Measurements from ENCODE around the gene KYNU.
"Not testable (repeated sequence)": the region's sequence is repeated elsewhere in the genome, so short reads cannot be mapped to it uniquely, and the experiment has no call there.

KYNU gene

DNA sequence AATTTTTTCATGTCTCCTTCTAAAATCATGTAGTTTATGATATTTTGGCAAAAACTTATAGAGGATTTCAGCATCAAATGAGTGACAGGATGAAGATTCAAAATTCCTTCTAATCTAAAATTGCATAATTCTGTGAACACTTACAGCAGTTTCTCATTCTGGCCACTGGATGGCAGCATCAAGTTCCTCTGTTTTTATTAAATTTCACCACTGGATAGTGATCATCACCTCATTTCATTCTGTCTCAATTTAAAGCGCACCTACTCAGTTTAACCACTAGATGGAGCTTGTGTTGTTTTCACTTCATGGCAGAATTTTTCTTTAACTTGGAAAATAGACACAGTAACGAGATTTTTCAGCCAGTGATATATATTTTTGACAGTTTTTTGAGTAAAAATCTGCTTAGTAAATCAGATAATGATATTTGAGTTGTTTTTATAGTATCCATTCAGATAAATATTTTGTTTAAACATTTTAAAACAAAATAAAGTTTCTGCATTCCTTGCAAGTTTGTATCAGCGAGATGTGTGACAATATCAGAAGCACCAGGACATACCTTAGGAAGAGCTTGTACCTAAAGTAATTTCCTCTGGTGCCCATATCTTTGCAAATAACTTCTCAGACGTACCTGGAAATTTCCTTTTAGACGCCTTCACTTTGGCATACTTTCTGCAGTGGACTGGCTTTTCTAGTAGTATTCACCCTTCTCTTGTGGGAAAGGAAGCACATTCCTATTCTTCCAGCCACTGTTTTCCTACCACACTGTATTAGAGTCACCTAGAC, 157.0 kb downstream of the KYNU start:
- peak; percentile 50 for DNase-seq

- DNase-seq = no peak
These were observed 174.0 kb downstream of the KYNU start for GRCh38 chr2:143051465-143051864.

GRCh38 chr2:143053437-143053836, 176.0 kb downstream of the KYNU start:
- not testable (repeated sequence) for DNase-seq

- no peak for DNase-seq
These were observed 179.1 kb downstream of the KYNU start for GRCh38 chr2:143056550-143056949.

- DNase-seq = no peak
These were observed 181.4 kb downstream of the KYNU start for GRCh38 chr2:143058851-143059250.

GRCh38 chr2:143063612-143064200, 186.2 kb downstream of the KYNU start:
- no peak for DNase-seq

DNA sequence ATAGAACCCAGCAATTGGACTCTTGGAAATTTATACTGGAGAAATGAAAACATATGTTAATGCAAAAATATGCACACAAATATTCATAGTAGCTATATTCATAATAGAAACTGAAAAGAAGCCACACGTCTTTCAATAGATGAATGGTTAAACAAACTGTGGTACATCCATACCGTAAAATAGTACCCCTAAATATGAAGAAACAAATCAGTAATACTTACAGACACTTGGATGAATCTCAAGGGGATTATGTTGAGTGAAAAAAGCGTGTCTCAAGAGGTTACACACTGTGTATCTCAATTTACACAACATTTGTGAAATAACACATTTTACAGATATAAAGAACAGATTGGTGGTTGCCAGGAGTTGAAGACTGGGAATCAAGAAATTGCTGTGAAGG, 190.6 kb downstream of the KYNU start:
- no peak for DNase-seq

DNA sequence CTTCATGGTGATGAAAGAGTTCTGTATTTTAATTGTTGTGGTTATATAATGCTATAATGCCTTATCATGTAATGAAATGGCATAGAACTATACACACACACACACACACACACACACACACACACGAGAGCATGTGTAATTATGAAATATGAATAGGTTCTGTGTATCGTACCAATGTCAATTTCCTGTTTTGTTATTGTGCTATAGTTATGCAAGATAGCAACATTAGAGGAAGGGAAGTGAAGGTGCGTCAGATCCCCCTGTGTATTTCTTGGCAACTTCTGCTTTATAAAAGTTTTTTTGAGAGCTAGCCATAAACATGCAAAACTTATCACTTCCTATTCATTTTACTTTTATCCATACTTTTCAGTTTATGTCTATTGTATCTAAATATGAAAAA, 191.0 kb downstream of the KYNU start:
- DNase-seq = no peak

GRCh38 chr2:143070704-143071103, 193.2 kb downstream of the KYNU start:
- DNase-seq = no peak

GRCh38 chr2:143071185-143071876, 193.9 kb downstream of the KYNU start:
- DNase-seq = no peak

GRCh38 chr2:143074913-143075312, 197.4 kb downstream of the KYNU start:
- not testable (repeated sequence) for DNase-seq

DNA sequence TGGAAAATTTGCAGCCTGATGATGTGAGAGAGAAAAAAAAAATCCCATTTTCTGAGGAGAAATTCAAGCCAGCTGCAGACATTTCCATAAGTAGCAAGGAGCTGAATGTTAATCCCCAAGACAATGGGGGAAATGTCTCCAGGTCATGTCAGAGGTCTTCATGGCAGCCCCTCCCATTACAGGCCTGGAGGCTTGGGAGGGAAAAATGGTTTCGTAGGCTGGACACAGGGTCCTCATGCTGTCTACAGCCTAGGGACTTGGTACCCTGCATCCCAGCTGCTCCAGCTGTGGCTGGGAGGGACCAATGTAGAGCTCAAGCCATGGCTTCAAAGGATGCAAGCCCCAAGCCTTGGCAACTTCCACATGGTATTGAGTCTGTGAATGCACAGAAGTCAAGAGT, 198.2 kb downstream of the KYNU start:
- DNase-seq = no peak

DNA sequence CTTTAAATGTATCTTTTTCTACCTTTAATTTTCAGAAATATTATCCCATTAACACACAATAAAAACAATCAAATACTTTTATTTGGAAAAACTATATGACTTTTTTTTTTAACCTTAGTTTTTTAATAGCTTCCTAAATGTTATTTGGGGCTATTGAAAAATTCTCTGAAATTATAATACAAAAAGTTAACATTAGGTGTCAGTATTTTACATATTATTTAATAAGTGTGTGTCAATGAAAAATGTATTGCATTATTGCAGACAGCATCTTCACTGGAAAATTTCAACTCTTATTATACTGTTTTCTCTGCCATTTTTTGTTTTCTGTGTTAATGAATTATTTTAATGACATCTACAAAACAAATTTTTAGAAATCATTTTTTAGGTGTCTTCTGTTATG, 200.6 kb downstream of the KYNU start:
- DNase-seq = no peak

- no peak for DNase-seq
These were observed 204.2 kb downstream of the KYNU start for GRCh38 chr2:143081616-143082015.

DNA sequence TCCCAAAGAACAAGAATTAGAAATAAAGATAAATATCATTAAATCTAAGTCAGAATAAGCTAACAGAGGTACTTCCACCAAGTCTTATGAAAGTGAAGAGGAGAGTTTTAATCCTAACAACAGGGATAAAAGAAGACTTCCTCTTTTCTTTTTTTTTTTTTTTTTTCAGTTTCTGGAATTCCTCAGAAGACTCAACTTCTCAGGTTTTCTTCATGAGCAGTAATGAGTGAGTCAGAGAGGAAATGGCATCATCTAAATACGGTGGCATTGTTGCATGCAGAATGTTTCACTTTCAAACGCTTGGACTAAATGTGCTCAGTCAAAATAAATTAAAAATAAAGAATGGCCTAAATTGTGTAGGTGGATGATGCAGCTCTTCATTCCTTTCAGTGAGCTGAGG, 206.2 kb downstream of the KYNU start:
- DNase-seq = no peak

DNA sequence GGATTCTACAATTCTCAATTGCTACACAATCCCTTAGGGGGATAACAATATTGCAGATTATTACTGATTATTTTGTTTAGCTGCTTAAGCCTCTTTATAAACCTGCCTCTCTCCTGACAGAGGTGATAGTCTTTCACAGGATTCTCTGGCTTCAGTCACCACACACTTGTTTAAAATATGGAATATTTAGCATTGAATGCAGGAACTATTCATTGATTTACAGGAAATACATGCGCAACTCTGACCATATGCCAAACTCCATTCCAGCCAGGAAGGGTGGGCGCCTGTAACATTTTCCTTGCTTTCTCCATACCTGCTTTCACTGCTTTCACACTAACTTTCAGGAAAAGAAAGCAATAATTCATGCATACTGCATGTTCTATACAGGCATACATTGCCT, 207.0 kb downstream of the KYNU start:
- DNase-seq = no peak

DNA sequence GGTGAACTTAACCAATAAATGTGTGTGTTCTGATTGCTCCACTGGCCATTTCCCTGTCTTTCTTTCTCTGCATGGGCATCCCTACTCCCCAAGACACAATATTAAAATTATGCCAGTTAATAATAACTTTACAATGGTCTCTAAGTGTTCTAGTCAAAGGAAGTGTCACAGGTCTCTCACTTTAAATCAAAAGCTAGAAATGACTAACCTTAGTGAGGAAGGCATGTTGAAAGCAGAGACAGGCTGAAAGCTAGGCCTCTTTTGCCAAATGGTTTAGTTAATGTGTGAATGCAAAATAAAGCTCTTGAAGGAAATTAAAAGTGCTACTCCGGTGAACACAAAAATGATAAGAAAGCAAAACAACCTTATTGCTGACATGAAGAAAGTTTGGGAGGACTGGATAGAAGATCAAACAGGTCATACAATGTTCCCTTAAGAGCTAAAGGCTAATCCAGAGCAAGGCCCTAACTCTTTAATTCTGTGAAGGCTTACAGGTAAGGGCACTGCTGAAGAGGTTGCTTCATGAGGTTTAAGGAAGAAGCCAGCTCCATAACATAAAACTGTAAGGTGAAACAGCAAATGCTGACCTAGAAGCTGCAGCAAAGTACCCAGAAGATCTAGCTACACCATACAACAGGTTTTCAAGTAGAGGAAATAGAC, 207.8 kb downstream of the KYNU start:
- DNase-seq = no peak

- DNase-seq = no peak
These were observed 209.6 kb downstream of the KYNU start for GRCh38 chr2:143087033-143087432.

DNA sequence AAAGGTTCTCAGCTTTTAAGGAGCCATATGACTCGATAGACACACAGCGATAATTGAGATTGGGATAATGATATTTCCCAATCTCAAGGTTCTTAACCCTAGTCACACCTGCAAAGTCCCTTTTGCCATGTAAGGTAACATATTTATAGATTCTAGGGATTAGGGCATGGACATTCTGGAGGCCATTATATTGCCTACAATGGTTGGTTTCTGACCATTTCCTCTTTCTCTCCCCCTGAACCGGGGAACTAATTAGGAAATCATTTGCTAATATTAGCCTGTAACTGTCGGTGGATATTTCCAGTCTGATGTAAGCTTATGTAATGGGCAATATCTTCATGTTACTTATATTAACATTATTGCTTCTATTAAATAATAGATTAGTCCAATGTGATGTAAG, 210.9 kb downstream of the KYNU start:
- no peak for DNase-seq

DNA sequence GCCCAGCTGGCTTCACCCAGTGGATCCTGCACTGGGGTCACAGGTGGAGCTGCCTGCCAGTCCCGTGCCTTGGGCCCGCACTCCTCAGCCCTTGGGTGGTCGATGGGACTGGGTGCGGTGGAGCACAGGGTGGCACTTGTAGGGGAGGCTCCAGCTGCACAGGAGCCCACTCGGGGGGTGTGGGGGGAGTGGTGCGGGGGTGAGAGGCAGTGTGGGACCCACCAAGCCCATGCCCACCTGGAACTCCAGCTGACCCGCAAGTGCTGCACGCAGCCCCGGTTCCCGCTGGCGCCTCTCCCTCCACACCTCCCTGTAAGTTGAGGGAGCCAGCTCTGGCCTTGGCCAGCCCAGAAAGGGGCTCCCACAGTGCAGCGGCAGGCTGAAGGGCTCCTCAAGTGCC, 212.1 kb downstream of the KYNU start:
- not testable (repeated sequence) for DNase-seq
